ENCODE data around the gene CRYBG2. TPM values are rescaled to one million over a fixed set of nuclear protein-coding genes. Genes with fewer than 3 reads are reported as not detected.

CRYBG2 gene
- total and polyA plus RNA-seq, 2 of the 13 experiments (the other 11 are each of a cell fraction or from before 2014, with no cell fraction given): 1.3 to 2.9 TPM

GRCh38 chr1:26321315-26322041, 32.5 kb downstream of the CRYBG2 start (continued):
- TF ChIP-seq ATAD3A (CRISPR knock-in tag; IDR thresholded peaks at IDR 0.05) (no peak), ZBTB40 (IDR thresholded peaks at IDR 0.05) (no peak), ZBTB40 (CRISPR knock-in tag; IDR thresholded peaks at IDR 0.05) (no peak), BHLHE40 (IDR thresholded peaks at IDR 0.05; ENCODE audit: low read length) (0 out of 2 replicates have a peak, but pooled peaks have one; percentile 28), STAG1 (CRISPR knock-in tag; IDR thresholded peaks at IDR 0.05) (peak; percentile 92), ZNF687 (CRISPR knock-in tag; IDR thresholded peaks at IDR 0.05) (peak; percentile 54), SALL1 (CRISPR knock-in tag; IDR thresholded peaks at IDR 0.05) (peak; percentile 61; the same call in 1 of the 2 replicates), ZNF350 (CRISPR knock-in tag; IDR thresholded peaks at IDR 0.05; ENCODE audit: borderline replicate concordance, low read depth) (peak; percentile 26; the same call in 1 of the 2 replicates), ZNF556 (CRISPR knock-in tag; IDR thresholded peaks at IDR 0.05; ENCODE audit: borderline replicate concordance) (no peak), RAD21 (CRISPR knock-in tag; IDR thresholded peaks at IDR 0.05) (peak; percentile 94), YEATS2 (CRISPR knock-in tag; IDR thresholded peaks at IDR 0.05; ENCODE audit: borderline replicate concordance) (peak; percentile 52; the same call in 1 of the 2 replicates), FIP1L1 (IDR thresholded peaks at IDR 0.05; ENCODE audit: borderline replicate concordance, insufficient read depth, low read depth, low read length) (no peak), MIXL1 (CRISPR knock-in tag; IDR thresholded peaks at IDR 0.05) (0 out of 2 replicates have a peak, but pooled peaks have one; percentile 31), CTCF (CRISPR knock-in tag; IDR thresholded peaks at IDR 0.05) (peak; percentile 96)
